Measurements from ENCODE around the gene SLC30A2. TPM values are rescaled to one million over a fixed set of nuclear protein-coding genes. Genes with fewer than 3 reads are reported as not detected.

The SLC30A2 gene
- total RNA-seq, 1 experiment from 2014 or later: 0.07 TPM

DNA sequence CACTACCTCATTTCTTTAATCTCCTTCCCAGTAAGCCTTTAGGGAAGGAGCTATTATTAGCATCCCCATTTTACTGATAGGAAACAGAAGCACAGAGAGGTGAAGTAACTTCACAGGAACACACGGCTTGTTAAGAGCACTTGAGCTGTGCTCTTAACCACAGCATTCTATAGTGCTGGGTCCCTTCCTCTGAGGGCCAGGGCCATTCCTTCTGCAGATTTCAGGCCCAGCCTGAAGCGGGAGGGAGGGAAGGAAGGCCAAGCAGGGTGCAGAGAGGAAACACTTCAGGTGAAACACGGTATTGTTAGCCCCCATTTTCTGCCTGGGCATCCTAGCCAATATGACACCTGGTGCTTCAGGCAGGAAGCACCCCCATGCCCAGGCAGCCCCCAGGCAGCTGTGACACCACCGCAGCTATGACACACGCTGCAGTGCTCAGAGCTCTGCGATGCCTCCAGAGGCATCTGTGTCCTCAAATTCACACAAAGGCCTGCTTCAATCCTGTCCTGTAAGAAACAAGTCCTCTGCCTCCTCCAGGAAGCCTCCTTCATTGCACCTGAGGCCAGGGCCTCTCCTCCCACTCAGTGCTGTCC lies 28.9 kb downstream of the SLC30A2 start:
- Histone ChIP-seq H3K9me3 (ENCODE audit: low read length) (no peaks in the 10 kb centered on the region), H3K27ac (ENCODE audit: low read length) (no peak overlapping the region), H3K4me2 (ENCODE audit: low read length) (no peak overlapping the region), H3K4me1 (ENCODE audit: insufficient read depth, low read length) (no peaks in the 10 kb centered on the region), H4K20me1 (ENCODE audit: low read length) (no peaks in the 10 kb centered on the region), H3K9me2 (replicated peaks; ENCODE audit: low read length) (no peaks in the 10 kb centered on the region), H3K27me3 (ENCODE audit: low read length) (no peaks in the 10 kb centered on the region), H3K9ac (ENCODE audit: low read length) (no peak overlapping the region), H3K4me3 (ENCODE audit: low read length) (no peak overlapping the region), H3F3A (ENCODE audit: low read length, unreplicated experiment) (no peaks in the 10 kb centered on the region), H3K36me3 (ENCODE audit: low read depth, low read length) (no peaks in the 10 kb centered on the region), H3K79me2 (ENCODE audit: low read length) (no peaks in the 10 kb centered on the region), H2AFZ (ENCODE audit: low read length) (no peak overlapping the region)
- intact Hi-C loops (cut with micrococcal nuclease): no loop called here
- BruUV-seq (replicated peaks): no TSS peak
- ATAC-seq (no peak), DNase-seq (no peak)
- ChIA-PET CTCF (no interaction called here), POLR2A (ENCODE audit: unreplicated experiment) (no interaction called here)
- TF ChIP-seq EZH2 (IDR thresholded peaks at IDR 0.05; ENCODE audit: low read length, unreplicated experiment) (no peak), EZH2phosphoT487 (IDR thresholded peaks at IDR 0.05; ENCODE audit: borderline replicate concordance, low read length) (no peak)

DNA sequence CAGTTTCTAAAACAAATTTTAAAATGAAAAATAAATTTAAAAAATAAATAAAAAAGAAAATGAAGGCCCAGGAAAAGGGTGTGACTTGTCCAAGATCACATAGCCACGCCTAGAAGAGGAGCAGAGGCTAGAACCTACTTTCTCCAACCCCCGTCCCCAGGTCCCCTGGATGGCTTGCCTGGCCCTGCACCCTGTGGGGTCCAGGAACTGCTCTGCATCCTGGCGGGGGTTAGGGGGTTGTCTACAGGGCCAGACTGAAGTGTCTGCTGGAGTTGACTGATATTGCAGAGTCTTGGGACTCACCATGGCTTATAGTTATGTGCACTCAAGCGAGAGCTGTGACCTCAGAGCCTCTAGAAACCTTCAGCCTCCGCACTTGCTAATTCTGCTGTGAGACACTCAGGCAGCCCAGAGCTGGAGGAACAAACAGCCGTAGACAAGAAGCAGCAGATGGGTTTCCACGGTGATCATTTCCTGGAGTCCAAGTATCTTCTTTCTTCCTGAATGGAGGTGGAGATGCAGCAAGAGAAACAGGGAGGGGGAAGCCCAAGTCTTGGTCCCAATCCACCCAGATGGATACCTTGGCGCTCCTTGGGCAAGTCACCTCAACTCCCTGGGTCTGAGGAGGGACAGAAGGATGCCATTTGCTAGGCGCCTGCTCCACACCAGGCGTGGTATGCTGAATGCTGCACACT lies 29.5 kb downstream of the SLC30A2 start:
- ChIA-PET CTCF (no interaction called here), POLR2A (ENCODE audit: unreplicated experiment) (no interaction called here)
- Histone ChIP-seq H3K9ac (ENCODE audit: low read length) (no peak overlapping the region), H3K79me2 (ENCODE audit: low read length) (no peaks in the 10 kb centered on the region), H3K9me3 (ENCODE audit: low read length) (no peaks in the 10 kb centered on the region), H3K27me3 (ENCODE audit: low read length) (no peaks in the 10 kb centered on the region), H3F3A (ENCODE audit: low read length, unreplicated experiment) (no peaks in the 10 kb centered on the region), H3K4me2 (ENCODE audit: low read length) (no peak overlapping the region), H3K9me2 (replicated peaks; ENCODE audit: low read length) (no peaks in the 10 kb centered on the region), H2AFZ (ENCODE audit: low read length) (no peak overlapping the region), H3K4me3 (ENCODE audit: low read length) (no peak overlapping the region), H3K27ac (ENCODE audit: low read length) (no peak overlapping the region), H3K36me3 (ENCODE audit: low read depth, low read length) (no peaks in the 10 kb centered on the region), H3K4me1 (ENCODE audit: insufficient read depth, low read length) (no peaks in the 10 kb centered on the region), H4K20me1 (ENCODE audit: low read length) (no peaks in the 10 kb centered on the region)
- no peak for ATAC-seq
- no TSS peak for BruUV-seq (replicated peaks)
- TF ChIP-seq EZH2phosphoT487 (IDR thresholded peaks at IDR 0.05; ENCODE audit: borderline replicate concordance, low read length) (no peak), EZH2 (IDR thresholded peaks at IDR 0.05; ENCODE audit: low read length, unreplicated experiment) (no peak)
- TF ChIP-seq, protein P1, sequence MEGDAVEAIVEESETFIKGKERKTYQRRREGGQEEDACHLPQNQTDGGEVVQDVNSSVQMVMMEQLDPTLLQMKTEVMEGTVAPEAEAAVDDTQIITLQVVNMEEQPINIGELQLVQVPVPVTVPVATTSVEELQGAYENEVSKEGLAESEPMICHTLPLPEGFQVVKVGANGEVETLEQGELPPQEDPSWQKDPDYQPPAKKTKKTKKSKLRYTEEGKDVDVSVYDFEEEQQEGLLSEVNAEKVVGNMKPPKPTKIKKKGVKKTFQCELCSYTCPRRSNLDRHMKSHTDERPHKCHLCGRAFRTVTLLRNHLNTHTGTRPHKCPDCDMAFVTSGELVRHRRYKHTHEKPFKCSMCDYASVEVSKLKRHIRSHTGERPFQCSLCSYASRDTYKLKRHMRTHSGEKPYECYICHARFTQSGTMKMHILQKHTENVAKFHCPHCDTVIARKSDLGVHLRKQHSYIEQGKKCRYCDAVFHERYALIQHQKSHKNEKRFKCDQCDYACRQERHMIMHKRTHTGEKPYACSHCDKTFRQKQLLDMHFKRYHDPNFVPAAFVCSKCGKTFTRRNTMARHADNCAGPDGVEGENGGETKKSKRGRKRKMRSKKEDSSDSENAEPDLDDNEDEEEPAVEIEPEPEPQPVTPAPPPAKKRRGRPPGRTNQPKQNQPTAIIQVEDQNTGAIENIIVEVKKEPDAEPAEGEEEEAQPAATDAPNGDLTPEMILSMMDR (conservative IDR thresholded peaks at IDR 0.05; ENCODE audit: low read depth, low read length): no peak
- no peak for DNase-seq
- intact Hi-C loops (cut with micrococcal nuclease): no loop called here

DNA sequence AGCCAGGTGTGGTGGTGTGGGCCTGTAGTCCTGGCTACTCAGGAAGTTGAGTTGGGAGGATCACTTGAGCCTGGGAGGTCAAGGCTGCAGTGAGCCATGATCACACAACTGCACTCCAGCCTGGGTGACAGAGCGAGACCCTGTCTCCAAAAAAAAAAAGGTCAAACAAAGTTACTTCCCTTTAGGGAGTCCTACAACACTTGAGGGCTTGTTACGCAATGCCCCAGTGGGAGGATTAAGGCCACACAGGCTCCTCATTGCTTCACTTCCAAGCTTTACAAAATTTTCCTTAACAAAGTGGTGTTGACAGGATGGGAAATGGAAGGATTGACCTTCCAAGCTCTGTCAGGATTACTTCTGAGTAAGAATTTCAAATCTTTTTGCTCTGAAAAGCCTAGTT lies 30.6 kb downstream of the SLC30A2 start:
- TF ChIP-seq EZH2 (IDR thresholded peaks at IDR 0.05; ENCODE audit: low read length, unreplicated experiment) (no peak), EZH2phosphoT487 (IDR thresholded peaks at IDR 0.05; ENCODE audit: borderline replicate concordance, low read length) (no peak)
- TF ChIP-seq, protein P1 (conservative IDR thresholded peaks at IDR 0.05; ENCODE audit: low read depth, low read length): no peak
- Histone ChIP-seq H3K9ac (ENCODE audit: low read length) (no peak overlapping the region), H3K79me2 (ENCODE audit: low read length) (no peaks in the 10 kb centered on the region), H2AFZ (ENCODE audit: low read length) (no peak overlapping the region), H3K4me1 (ENCODE audit: insufficient read depth, low read length) (no peaks in the 10 kb centered on the region), H4K20me1 (ENCODE audit: low read length) (no peaks in the 10 kb centered on the region), H3K4me2 (ENCODE audit: low read length) (no peak overlapping the region), H3K27ac (ENCODE audit: low read length) (no peak overlapping the region), H3K9me2 (replicated peaks; ENCODE audit: low read length) (no peaks in the 10 kb centered on the region), H3K36me3 (ENCODE audit: low read depth, low read length) (no peaks in the 10 kb centered on the region), H3K9me3 (ENCODE audit: low read length) (no peaks in the 10 kb centered on the region), H3K4me3 (ENCODE audit: low read length) (no peak overlapping the region), H3F3A (ENCODE audit: low read length, unreplicated experiment) (no peaks in the 10 kb centered on the region), H3K27me3 (ENCODE audit: low read length) (no peaks in the 10 kb centered on the region)
- ATAC-seq: no peak
- ChIA-PET CTCF (no interaction called here), POLR2A (ENCODE audit: unreplicated experiment) (no interaction called here)
- intact Hi-C loops (cut with micrococcal nuclease): no loop called here
- no TSS peak for BruUV-seq (replicated peaks)
- no peak for DNase-seq

Data from PC-3 (cell line).